Loucy (cell line): Measurements from ENCODE around the gene PRPF38B.

Experiments used
- CTCF ChIP-seq: fragments of 200-600 bp; sonication (generic); conservative IDR thresholded peaks from 2 replicates; pipeline ENCODE4 v1.5.1; 2014; ENCODE audit warnings: mild to moderate bottlenecking, antibody characterized with exemption, low read length
- EZH2phosphoT487 ChIP-seq: fragments of 200-600 bp; IDR thresholded peaks from 2 replicates; pipeline ENCODE4 v1.6.1; 2018; ENCODE audit warnings: antibody characterized with exemption, mild to moderate bottlenecking, moderate library complexity, borderline replicate concordance

- TF ChIP-seq CTCF (no peak), EZH2phosphoT487 (no peak)
Measured at GRCh38 chr1:108749081-108749480, 57.0 kb downstream of the PRPF38B start.
